Measurements from ENCODE around the gene NDUFS2.

Gene NDUFS2

DNA sequence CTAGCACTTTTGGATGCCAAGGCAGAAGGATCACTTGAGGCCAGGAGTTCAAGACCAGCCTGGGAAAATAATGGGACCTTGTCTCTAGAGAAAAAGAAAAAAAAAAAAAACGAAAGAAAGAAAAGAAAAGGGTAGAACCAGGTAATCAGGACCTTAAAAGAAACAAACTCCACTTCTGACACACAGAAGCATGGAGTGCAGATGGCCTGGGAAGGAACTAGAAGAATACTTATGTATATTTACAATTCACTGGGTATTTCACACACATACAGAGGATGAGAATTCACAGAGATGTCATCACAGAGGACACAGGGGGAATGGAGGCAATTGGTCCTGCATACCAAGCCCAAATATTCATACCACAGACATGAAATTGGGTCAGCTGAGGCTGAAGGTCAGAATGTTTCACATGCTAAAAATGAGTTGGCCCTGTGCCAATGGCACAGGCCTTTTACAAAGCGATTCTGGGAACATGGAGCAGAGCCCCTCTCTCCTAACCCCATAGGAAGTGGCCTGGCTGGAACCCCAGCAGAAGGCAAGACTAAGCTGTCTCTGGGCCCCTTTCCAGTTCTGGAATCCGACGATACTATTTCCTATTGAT is 29.3 kb upstream of the NDUFS2 start:
- no peak for DNase-seq

DNA sequence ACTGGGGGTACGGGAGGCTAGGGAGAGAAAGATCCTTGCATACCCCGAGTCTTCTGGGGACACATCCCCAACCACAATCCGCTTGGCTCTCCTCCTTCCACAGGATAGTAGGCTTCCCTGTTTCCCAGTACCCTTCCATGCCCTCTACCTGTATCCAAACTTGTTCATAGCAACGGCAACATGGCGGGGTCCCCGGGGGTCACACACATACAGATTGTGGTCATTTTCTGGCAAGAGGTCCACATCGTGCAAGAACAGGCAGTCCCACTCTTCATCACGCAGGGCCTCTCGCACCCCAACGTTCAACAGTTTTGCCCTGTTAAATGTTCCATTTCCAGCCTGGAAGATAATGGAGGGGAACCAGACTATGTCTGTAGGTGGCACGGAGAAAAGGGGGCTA is 28.5 kb upstream of the NDUFS2 start:
- no peak for DNase-seq

DNA sequence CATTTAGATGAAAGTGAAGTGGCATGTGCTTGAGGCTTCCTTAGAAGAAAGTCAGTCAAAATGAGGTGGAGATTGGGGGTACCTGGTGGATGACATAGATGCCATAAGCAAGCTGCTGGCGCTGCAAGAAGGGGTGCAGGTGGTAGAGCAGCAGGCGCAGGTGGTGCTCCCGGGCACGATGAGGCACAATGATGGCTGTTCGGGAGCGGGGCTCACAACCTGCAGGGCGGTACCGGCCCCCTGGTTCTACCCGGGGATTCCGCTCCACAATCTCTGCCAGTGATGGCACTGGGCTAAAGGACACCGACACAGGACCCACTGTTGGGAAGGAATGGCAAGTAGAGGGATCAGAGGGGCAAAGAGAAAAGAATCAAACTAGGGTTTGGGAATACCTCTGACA is 27.3 kb upstream of the NDUFS2 start:
- DNase-seq: no peak

DNA sequence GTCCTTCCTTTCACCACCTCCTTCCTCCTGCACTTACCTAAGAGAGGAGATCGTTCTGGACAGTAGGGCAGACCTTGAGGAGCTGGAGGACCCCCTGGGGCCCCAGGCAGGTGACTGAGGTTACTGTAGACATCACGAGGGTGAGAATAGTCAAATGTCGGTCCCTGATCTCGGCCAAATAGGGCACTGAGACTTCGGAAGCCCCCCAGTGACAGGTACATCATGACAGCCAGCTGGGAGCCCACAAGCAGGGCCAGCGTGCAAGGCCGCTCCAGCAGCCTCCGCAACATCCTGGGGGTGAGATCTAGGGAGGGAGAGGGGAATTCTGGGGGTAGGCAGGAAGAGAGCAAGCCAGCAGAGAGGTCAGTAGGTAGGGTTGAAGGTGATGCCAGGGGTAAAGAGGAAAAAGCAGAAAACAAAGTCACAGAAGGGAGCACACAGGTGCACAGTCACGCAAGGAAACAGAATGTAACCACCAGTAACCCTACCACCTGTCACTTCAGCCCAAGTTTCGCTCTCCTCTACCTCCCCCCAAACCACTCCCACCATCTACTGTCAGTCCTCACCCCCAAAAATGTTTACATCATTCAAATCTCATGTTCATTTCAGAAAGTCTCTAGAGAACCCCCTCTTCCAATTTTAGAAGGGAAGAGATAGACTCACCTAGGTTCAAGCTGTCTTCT is 26.3 kb upstream of the NDUFS2 start:
- DNase-seq: no peak

DNA sequence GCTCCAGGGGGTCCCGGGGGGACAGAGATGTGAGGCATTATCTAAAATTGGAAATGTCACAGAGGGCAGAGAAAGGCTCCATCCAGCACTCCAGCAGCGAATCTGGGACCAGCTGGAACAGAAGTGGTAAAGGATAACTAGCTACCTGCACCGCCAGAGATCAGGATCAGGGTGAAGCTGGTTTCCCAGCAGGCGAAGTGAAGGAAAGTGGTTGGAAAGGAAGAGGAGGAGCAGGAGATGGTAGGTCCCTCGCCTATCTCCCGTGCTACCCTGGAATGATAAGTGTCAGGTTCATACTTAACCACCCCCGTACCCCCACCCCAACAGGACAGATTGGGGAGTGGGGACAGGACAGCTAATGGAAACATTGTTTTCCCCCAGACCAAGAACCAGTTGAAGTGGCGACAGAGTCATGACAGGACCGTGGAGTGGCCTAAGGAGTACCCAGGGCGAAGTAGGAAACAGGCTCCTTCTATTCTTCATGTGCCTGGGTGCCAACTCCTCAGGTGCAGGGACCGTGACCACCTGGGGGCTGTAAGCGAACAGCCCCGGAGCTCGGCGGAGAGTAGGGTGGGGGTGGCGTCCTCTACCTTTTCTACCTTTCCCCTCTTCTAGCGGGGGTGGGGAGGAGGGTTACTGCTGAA is 25.6 kb upstream of the NDUFS2 start:
- no peak for DNase-seq

DNA sequence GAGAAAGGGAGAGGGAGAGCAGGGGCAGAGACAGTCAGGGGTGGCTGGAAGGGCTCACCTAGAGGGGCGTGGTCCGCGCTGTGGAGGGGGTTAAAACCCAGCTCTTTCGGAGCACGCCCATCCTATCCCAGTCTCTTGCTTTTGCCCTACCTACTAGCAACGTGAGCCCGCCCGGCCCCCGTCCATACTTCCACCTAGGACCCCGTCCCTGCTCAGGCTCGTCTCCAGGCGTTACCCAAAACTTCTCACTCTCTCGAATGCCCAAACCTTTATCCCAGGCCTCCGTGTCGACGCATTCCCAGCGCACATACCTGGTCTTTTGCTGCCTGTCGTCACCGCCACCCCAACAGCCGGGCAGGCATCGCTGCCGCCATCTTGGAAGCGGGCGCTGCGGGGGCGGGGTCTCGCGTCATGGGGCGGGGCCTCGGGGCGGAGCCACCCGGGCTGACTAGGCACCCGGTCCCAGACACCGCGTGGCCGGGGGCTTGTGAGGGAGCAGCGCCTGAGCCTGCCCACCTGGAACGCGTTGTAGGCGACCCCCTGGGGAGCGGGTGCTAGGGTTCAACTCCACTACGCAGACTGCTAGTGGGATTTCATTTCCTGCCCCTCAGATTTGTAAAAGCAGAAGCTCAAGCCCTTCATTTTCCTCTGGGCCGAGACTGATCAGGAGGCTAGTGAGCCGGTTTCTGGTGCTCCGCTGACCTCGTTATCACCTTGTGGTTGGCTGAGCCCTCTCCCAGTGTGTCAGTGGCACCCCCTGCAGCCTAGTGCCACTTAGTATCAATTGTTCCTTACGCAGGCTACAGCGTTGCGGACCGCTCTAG is 24.8 kb upstream of the NDUFS2 start, which contains the start of gene B4GALT3:
TSS of gene B4GALT3 (minus strand) at position 396 of the 824 bp plus-strand sequence. CDS start 1,447 bp downstream, outside the sequence.
- DNase-seq: peak; percentile 85

DNA sequence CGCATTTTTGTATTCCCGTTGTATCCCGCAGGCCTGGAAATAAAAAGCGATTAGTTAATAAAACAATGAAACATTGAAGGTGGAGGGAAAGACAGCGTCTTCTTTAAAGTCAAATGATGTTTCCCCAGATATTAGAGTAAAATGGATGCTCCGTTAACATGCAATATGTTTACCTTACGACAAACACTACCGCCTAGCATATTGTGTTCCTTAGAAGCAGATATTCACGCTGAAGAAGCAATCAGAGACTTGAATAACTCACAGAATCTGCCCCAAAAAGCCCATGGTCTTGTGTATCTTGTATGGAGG is 24.3 kb upstream of the NDUFS2 start:
- no peak for DNase-seq

DNA sequence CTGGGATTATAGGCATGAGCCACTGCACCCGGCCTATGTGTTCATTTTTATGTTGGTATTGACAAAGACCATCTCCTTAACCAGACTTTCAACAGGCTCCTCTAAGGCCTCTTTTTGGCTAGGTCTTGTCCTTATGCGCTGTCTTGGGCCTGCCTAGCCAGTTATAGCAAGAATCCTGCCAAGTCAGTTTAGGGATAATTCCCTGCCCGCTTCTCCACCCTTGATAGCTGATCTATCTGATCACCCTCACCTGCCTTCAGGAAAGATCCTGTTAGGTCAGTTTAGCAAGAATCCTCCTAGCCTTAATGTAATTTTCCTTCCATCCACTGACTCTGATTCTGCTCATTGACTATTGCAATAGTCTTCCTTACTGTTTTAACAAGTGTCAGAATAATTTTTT is 22.5 kb upstream of the NDUFS2 start:
- no peak for DNase-seq

DNA sequence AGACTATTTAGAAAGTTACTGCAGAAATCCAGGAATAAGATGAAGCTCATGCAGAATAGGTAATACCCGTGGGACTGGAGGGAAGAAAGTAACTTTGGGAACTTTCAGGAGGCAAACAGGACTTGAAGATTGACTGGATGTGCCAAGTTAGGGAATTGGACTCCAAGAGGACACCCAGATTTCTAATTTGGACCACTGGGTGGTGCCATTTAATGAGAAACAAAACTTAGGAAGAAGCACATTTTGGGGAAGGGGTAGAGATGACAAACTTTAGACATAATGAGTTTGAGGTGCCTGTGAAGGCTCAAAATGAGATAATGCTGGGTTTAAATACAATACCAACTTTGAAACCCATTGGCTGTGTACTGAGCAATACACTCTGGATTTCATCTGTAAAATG is 21.5 kb upstream of the NDUFS2 start:
- DNase-seq: no peak

DNA sequence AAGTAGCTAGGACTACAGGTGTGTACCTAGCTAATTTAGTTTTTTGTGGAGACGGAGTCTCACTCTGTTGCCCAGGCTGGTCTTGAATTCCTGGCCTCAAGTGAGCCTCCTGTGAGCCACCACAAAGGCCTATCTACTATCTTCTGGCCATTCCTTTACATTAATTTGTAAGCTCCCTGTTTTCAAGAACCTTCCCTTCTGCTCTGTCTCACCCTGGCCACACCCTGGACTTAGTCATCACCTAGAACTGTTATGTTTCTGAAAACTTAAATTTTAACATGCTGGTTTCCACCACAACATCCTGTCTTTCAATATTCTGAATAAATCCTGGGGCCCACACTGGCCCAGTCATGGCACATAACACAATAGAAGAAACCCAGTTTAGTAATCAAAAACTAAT is 20.0 kb upstream of the NDUFS2 start:
- DNase-seq: no peak

DNA sequence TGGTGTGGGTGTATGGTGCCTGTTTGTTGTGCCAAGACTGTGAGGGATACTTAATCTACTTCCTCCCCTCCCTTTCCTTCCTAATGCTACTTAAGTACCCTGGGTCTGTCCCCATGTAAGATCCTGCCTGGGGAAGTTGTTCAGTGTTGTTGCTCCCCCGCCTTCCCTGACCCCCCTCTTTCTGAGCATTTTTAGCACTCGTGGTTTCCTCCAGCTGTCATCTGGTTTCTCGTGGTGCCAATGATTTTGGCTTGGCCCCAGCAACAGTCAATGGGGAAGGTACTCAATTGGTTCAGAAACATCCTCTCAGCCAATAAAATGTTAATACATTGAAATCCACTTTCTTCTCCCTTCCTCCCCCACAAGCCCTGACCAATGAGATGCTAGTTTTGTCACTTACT is 16.9 kb upstream of the NDUFS2 start:
- DNase-seq: no peak

DNA sequence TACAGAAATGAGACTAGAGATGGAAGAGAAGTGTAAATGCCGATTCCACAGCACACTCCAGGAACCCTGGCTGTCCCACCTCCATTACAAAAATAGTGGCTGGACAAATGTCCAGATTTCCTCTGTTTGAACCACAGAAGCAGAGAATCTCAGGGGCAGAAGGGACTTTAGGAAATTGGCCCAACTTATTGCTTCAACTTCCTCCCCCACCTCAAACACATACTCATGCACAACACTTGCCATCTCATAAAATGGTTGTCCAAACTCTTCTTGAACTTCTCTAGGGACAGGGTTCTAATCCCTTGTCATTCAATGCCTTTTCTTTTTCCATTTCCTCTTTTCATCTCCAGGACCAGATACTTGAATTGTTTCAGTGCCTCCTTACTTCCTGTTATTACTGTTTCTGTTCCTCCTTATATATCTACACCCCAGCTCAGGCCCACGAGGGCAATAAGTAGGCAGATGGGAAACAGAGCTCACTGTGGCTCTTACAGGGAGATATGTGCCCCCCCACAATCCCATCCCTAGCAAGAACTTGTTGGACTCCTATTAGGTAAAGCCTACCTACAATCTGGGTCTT is 16.3 kb upstream of the NDUFS2 start:
- DNase-seq: no peak

DNA sequence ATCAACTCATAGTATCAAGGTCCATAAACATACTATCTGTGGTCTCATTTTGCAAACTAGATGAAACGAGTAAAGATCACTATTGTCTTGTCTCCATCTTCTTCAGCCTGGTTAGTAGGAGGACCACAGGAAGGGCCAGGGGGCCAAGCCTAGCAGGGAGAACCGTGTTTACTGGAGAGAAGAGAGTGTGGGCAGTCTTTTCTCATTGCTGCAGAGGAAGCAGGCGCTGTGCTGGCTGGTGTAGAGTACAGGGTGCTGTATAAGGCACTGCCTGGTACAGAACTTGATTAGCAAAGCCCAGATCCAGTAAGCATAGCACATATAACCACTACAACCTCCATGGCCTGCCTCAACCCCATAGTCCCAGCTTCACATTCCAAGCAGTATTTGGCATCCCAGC is 14.9 kb upstream of the NDUFS2 start:
- DNase-seq: no peak

DNA sequence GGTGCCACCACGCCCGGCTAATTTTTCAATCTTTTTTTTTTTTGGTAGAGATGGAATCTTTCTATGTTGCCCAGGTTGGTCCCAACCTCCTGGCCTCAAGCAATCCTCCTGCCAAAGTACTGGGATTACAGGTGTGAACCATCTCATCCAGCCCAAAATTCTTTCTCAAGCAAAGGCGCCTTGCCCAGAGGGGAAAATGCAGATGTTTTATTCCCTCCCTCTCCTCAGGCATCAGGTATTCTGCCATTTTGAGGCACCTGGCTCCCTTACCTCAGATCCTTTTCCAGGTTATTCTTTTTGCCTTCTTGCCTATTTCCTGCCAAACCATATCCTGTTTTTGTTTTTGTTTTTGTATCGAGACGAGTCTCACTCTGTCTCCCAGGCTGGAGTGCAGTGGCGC is 13.8 kb upstream of the NDUFS2 start:
- DNase-seq: no peak

DNA sequence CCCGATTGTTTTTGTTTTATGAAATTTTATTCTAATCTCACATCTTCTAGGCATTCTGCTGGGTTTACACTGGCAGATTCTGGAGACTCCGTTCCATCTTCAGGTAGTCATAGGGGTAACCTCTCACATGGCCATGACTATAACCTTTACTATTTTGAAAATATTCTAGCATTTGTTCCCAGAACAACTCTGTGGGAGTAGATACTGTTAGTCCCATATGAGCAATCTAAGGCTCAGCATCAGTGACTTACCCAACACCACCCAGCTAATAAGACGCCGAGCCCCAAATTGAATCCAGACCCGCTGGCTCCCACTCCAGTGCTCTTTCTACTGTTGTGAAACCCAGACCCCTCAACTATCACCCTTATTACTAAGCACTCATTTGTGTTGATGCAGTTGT is 13.1 kb upstream of the NDUFS2 start:
- no peak for DNase-seq

DNA sequence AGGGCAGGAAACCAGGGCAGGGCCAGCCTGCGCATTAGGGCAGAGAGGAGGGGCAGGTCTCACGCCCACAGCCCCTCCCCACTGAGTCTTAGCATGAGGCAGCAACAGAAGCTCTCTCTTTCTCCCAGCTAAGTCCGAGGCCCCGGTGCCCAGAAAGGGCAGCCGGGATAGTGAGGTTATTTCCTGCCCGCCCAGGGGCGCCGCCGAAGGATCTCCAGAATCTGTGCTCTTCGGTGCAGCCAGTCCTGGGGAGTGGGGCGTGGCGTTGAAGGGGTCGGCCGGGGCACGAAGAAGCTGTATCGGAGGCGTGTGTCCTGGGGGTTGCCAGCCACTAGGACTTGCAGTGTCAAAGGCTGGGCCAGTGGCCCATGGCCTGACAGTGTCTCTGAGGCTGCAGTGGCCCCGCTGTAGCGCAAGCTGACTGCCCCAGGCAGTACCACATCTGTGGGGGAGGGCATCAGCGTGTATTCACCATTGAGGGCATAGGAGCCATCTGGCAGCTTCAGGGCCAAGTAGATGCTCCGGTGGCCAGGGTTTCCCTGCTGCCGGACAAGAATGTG is 11.1 kb upstream of the NDUFS2 start:
- DNase-seq: no peak

DNA sequence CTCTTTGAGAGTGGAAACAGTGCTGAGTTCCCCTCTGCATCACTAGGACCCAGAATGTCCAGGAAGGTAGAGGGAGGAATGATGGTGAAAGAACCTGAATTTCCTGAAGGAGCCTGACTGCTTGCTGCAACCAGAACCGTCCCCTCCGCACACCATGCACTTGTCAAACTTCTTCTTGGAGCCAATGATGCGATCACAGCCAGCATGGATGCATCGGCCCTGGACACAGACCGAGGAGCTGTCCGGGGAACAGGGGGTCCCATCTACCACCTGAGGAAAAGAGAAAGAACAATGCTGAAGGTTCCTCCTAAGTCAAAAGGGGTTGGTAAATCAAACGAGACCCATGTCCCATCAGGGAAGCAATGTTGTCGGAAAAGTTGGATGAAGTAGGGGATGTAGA is 10.2 kb upstream of the NDUFS2 start:
- DNase-seq: no peak

DNA sequence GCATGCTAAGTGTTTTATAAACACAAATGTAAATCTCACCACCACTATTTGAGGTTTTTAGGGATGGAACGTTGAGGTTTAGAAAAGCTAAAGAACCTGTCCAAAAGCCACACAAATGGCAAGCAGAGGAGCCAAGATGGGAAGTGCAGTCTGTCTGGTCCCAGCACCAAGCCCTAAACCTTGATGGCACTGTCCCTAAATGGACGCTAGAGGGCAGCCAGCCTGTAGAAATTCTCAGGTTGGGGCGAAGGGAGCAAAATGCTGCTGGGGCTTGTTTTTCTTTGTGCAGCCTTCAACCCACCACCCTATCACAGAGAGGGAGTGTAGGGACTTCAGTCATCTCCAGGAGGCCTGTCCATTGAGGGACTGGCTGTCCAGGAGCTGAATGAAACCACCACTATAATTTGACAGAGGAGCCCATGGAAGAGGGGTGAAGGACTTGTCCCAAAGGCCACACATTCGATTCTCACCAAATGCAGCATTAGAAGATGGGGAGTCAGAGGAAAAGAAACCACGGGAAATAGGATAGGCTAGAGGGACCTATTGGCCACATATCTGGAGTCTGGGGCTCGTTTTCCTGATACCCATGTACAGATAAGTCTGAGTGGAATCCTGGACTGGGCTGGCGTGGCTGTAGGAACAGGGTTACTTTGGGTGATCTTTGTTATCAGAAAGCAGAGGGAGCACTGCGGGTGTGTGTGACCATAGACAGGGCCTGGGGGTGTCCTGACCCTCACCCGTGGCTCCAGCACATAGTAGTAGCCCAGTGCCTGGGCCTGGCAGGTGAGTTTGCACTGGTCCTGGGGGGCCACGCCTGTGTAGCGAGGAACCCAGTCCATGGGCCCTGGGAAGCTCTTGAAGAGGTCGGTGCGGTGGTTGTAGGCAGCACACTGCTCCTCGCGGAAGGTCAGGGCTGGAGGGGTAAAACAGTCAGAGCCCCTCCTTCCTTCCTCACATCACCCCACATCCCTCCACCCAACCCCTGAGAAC is 9.4 kb upstream of the NDUFS2 start:
- peak; percentile 35 for DNase-seq

DNA sequence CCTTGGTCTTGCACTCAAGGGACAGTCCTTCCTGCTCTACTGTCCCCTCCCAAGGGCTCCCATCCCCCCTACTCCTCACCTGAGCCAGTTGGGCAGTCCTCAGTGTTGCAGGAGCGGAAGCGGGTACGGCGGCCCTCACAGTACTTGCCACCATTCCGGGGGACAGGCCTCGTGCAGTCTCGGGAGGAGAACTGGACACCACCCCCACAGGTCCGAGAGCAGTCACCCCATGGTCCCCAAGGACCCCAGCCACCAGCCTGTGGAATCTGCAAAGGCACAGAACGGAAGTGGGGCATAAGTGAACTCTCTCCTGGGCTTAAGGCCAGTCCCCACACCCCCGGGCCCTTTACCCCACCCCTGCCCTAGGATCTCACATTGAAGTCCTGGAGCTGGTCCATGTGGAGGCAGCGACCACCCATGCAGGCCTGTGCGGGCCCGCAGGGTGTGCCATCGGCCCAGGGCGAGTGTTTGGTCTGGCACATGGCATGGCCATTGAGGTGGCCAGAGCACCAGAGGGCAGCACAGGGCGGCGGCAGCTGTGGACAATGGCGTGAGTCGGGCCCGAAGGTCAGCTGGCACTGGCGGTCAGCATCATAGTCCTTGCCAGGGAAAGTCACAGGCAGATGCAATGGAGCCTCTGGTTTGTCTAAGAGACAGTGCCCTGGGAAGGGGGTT is 8.5 kb upstream of the NDUFS2 start:
- no peak for DNase-seq

DNA sequence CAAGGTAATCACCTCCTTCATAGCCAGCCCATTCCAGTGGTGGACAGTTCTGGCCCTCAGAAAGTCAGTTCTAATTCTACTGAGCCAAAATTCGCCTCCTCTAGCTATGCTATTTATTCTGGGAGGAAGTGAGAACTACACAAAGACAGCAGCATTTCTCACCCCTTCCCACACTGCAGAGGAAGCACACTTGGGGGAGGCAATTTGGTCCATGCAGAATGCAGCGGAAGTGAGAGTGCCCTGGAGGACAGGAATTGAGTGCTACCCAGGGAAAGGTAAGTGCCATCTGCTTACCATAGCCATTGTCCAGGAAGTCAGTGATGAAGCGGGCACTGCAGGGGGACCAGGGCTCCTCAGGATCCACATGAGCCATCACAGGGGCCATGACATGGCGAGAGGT is 7.0 kb upstream of the NDUFS2 start:
- no peak for DNase-seq

DNA sequence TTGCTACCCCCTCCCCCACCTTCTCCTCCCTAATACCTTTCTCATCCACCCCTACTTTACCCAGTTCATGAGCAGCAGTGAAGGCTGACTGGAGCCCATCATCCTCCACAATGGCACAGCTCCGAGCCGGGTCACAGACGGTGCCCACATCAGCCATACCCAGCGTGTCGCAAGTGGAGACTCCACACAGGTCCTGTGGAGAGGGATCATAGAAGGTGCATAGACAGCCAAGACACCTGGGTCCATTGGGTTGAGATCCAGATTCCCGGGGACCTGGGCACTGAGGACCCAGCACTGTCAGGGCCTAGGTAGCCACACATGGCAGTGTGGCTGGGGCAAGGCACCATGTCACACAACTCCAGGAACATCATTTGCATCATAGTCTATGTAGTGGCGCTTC is 6.1 kb upstream of the NDUFS2 start:
- no peak for DNase-seq
